Naive thymus-derived CD8-positive, alpha-beta T cell (primary cell): ENCODE results near the gene MPHOSPH9. TPM values are rescaled to one million over a fixed set of nuclear protein-coding genes. Genes with fewer than 3 reads are reported as not detected.
"Not testable (repeated sequence)": the region's sequence is repeated elsewhere in the genome, so short reads cannot be mapped to it uniquely, and the experiment has no call there.

Source experiments
- ATAC-seq, 2 donors: fragments of 150-1000 bp; cut with Tn5 transposase in 1 of 2; sonication (Bioruptor Pico), chemical (Tn5 transposase) in 1 of 2; 1 replicate in 1 of 2; 2 replicates in 1 of 2; pipeline ENCODE4 v1.10.0; 2021; ENCODE audit warnings: mild to moderate bottlenecking in 2 of 2, moderate library complexity in 2 of 2
- POLR2A ChIA-PET: fragments of 350-600 bp; sonication (Branson Sonifier 250); formaldehyde crosslinking; loops from one replicate; lab custom pipeline; 2021; ENCODE audit warnings: antibody characterized with exemption; lab: Charles Lee
- DNase-seq, 10 donors: peaks; one replicate each; pipeline versions ENCODE4 v3.0.0 to v3.0.0-alpha.2; 2020 to 2022
- H3K27ac Mint-ChIP-seq, 10 donors: one replicate each; pipeline ENCODE4 v1.8.0; 2020 to 2022; ENCODE audit warnings: mild to moderate bottlenecking in 10 of 10, mixed read lengths in 10 of 10, moderate library complexity in 4 of 10, inconsistent platforms in 1 of 10
- H3K27me3 Mint-ChIP-seq, 5 donors: one replicate each; pipeline ENCODE4 v1.8.0; 2021 to 2022; ENCODE audit warnings: mixed read lengths in 5 of 5
- H3K36me3 Mint-ChIP-seq, 3 donors: one replicate each; pipeline ENCODE4 v1.8.0; 2020 to 2022; ENCODE audit warnings: mixed read lengths in 3 of 3, mild to moderate bottlenecking in 2 of 3, inconsistent platforms in 1 of 3
- H3K4me1 Mint-ChIP-seq, 4 donors: one replicate each; pipeline ENCODE4 v1.8.0; 2021 to 2022; ENCODE audit warnings: mixed read lengths in 4 of 4
- H3K4me3 Mint-ChIP-seq, 10 donors: one replicate each; pipeline ENCODE4 v1.8.0; 2020 to 2022; ENCODE audit warnings: mild to moderate bottlenecking in 10 of 10, mixed read lengths in 10 of 10, moderate library complexity in 6 of 10, inconsistent platforms in 1 of 10
- H3K9me3 Mint-ChIP-seq, 9 donors: one replicate each; pipeline ENCODE4 v1.8.0; 2020 to 2022; ENCODE audit warnings: mixed read lengths in 9 of 9, mild to moderate bottlenecking in 3 of 9, inconsistent platforms in 1 of 9, moderate library complexity in 1 of 9
- polyA plus RNA-seq, 3 donors: library from polyadenylated mRNA; unstranded; fragments of 300-500 nt; fragmentation: Illumina TruSeq; gene quantifications; one replicate each; pipeline ENCODE4 v1.2.3, GENCODE V29; 2021
- total RNA-seq, 8 experiments: library from RNA in 2 of 8; stranded (reverse) in 2 of 8; gene quantifications; one replicate each; pipeline ENCODE4 v1.2.3 and lab custom pipeline; 2021 to 2026

Gene MPHOSPH9
- total and polyA plus RNA-seq, 5 experiments from 2014 or later: 33.9 to 81.8 (median 53.4) TPM

- POLR2A ChIA-PET: interaction anchor here (0.7 to 6.8 kb wide), 17 partner anchors 10 to 387 kb away, joined by 3 to 218 read pairs (median 3); partner anchors contain the start of genes DDX55, MPHOSPH9, MTRFR and OGFOD2
- Mint-ChIP-seq H3K36me3 (peaks cover 8 to 58% (median 11%) of the 10 kb centered on the region in 3 donors), H3K4me3 (peak overlapping the region; percentile 69 to 89 (median 86))
Measured at GRCh38 chr12:123223241-123223668, 9.7 kb downstream of the MPHOSPH9 start.

GRCh38 chr12:123207815-123208214 lies 25.1 kb downstream of the MPHOSPH9 start:
- H3K9me3 Mint-ChIP-seq, H3K27me3 Mint-ChIP-seq, ATAC-seq, H3K4me3 Mint-ChIP-seq, H3K4me1 Mint-ChIP-seq, DNase-seq: not testable (repeated sequence)
- POLR2A ChIA-PET: interaction anchor here (0.6 kb wide), 1 partner anchor 9 kb away, joined by 3 read pairs; no protein-coding TSS in a partner anchor
- Mint-ChIP-seq H3K27ac (peak overlapping the region in 1 of 10 donors; percentile 32), H3K36me3 (peaks cover 5 to 83% (median 13%) of the 10 kb centered on the region in 3 donors)

More at GRCh38 chr12:123223241-123223668, 9.7 kb downstream of the MPHOSPH9 start:
- H3K9me3 Mint-ChIP-seq: no peaks in the 10 kb centered on the region
- no peaks in the 10 kb centered on the region for H3K27me3 Mint-ChIP-seq
- DNase-seq: peak; percentile 15 to 84 (median 66)
- ATAC-seq: peak; percentile 96 to 98
- H3K27ac Mint-ChIP-seq: peak overlapping the region; percentile 87 to 100 (median 98)
- H3K4me1 Mint-ChIP-seq: peaks cover 7 to 48% (median 29%) of the 10 kb centered on the region in 4 donors

GRCh38 chr12:123206794-123207193 lies 26.1 kb downstream of the MPHOSPH9 start:
- ATAC-seq, H3K9me3 Mint-ChIP-seq, DNase-seq, POLR2A ChIA-PET, H3K4me1 Mint-ChIP-seq, H3K4me3 Mint-ChIP-seq, H3K27me3 Mint-ChIP-seq: not testable (repeated sequence)
- peak overlapping the region in 1 of 10 donors; percentile 6 for H3K27ac Mint-ChIP-seq
- H3K36me3 Mint-ChIP-seq: peaks cover under 1 to 83% (median 17%) of the 10 kb centered on the region in 3 donors

GRCh38 chr12:123200414-123200813 lies 32.5 kb downstream of the MPHOSPH9 start:
- Mint-ChIP-seq H3K9me3 (no peaks in the 10 kb centered on the region), H3K27me3 (no peaks in the 10 kb centered on the region), H3K4me1 (peaks cover 5 to 20% (median 17%) of the 10 kb centered on the region in 4 donors), H3K4me3 (peak overlapping the region in 5 of 10 donors; percentile 3 to 59 (median 35)), H3K36me3 (peaks cover 4 to 49% (median 12%) of the 10 kb centered on the region in 3 donors), H3K27ac (peak overlapping the region; percentile 80 to 97 (median 89))
- peak in 3 of 10 donors; percentile 10 to 42 (median 31) for DNase-seq
- ATAC-seq: peak; percentile 63 to 86
- POLR2A ChIA-PET: interaction anchor here (0.6 to 3.1 kb wide), 6 partner anchors 23 to 433 kb away, joined by 3 to 14 read pairs (median 5); partner anchors contain the start of genes MPHOSPH9 and MTRFR

DNA sequence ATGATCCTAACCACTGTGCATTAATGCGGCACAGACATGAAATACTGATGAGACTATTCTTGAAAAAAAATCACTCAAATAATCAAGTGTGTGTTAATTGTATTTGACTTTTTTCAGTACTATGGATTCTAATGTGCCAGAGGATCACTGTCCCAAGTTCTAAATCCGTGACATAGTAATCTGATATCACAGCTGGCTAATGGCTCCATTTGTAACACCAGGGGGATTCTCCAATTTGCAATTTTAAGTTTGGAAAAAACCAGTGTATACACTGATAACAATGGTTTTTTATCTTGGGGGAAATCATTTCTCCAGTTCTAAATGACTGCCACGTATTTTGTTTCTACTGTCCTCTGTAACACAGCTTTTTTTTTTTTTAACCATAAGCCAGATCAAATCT lies 33.0 kb downstream of the MPHOSPH9 start:
- Mint-ChIP-seq H3K27me3 (no peaks in the 10 kb centered on the region), H3K9me3 (no peaks in the 10 kb centered on the region), H3K4me1 (peaks cover 5 to 20% (median 17%) of the 10 kb centered on the region in 4 donors), H3K36me3 (peaks cover 4 to 49% (median 12%) of the 10 kb centered on the region in 3 donors), H3K27ac (peak overlapping the region; percentile 80 to 97 (median 89)), H3K4me3 (peak overlapping the region in 2 of 10 donors; percentile 50 to 59)
- DNase-seq: no peak
- ATAC-seq: no peak
- POLR2A ChIA-PET: interaction anchor here (0.6 to 3.1 kb wide), 7 partner anchors 9 to 156 kb away, joined by 3 to 14 read pairs (median 4); partner anchors contain the start of genes MPHOSPH9 and MTRFR

DNA sequence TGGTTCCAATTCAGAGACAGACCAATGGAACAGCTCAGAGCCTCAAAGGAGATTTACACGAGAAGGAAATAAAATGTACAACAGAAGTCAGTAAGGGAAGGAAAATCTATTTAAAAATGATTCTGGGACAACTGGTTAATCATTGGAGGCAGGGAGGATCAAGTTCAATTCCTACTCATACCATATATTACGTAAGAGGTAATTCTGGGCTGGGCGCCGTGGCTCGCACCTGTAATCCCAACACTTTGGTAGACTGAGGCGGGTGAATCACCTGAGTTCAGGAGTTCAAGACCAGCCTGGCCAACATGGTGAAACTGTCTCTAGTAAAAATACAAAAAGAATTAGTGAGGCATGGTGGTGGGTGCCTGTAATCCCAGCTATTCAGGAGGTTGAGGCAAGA lies 45.3 kb downstream of the MPHOSPH9 start:
- peaks cover 4 to 86% (median 16%) of the 10 kb centered on the region in 3 donors for H3K36me3 Mint-ChIP-seq
- peaks cover 0 to 8% (median 1%) of the 10 kb centered on the region in 4 donors for H3K4me1 Mint-ChIP-seq
- no peak overlapping the region for H3K4me3 Mint-ChIP-seq
- H3K27me3 Mint-ChIP-seq: no peaks in the 10 kb centered on the region
- no peak for ATAC-seq
- DNase-seq: no peak
- POLR2A ChIA-PET: interaction anchor here (3.2 kb wide), 1 partner anchor 46 kb away, joined by 10 read pairs; the partner anchor contains the start of genes MPHOSPH9 and MTRFR
- peak overlapping the region in 3 of 10 donors; percentile 3 to 46 (median 44) for H3K27ac Mint-ChIP-seq
- no peaks in the 10 kb centered on the region for H3K9me3 Mint-ChIP-seq

DNA sequence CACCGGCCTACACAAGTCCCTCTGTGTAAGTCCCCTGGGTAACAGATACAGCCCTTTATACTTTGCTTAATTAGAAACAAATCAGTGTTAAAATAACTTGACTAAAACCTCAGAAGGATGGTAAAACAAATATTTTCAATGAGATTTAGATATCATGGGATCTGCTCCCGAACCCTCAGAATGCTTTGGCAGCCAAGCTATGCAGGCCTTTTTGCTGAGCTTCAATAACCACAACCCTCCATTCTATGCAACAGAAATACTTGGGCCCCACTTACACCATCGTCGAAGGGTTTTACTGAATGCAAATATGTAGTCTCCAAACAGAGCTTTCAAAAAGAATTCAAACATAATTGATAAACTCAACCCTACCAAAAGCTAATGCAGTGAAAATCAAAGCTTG lies 52.8 kb downstream of the MPHOSPH9 start:
- H3K9me3 Mint-ChIP-seq: no peaks in the 10 kb centered on the region
- H3K27me3 Mint-ChIP-seq: no peaks in the 10 kb centered on the region
- H3K4me1 Mint-ChIP-seq: peaks cover 0 to 4% (median under 1%) of the 10 kb centered on the region in 4 donors
- H3K4me3 Mint-ChIP-seq: no peak overlapping the region
- DNase-seq (no peak), ATAC-seq (no peak)
- peaks cover 5 to 77% (median 28%) of the 10 kb centered on the region in 3 donors for H3K36me3 Mint-ChIP-seq
- POLR2A ChIA-PET: interaction anchor here (0.6 kb wide), 1 partner anchor 250 kb away, joined by 3 read pairs; no protein-coding TSS in a partner anchor
- H3K27ac Mint-ChIP-seq: peak overlapping the region in 2 of 10 donors; percentile 7 to 24

DNA sequence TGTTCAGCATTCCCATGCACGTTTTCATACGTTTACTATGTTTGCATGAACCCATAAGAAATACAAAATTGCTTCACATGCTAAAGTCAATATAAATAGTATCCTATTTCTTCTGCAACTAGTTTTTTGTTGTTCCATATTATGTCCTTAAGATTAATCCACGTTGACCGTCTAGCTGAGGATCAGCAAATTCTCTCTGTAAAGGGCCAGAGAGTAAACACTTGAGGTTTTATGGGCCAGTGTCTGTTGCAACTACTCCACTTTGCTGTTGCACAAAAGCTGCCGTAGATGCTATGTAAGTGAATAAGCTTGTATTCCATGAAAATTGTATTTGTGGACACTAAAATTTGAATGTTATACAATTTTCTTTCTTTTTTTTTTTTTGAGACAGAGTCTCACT lies 61.0 kb downstream of the MPHOSPH9 start:
- POLR2A ChIA-PET: interaction anchor here (0.6 kb wide), 2 partner anchors 13 to 32 kb away, joined by 3 read pairs; no protein-coding TSS in a partner anchor
- Mint-ChIP-seq H3K9me3 (no peaks in the 10 kb centered on the region), H3K27ac (no peak overlapping the region)

GRCh38 chr12:123167329-123167728 lies 65.6 kb downstream of the MPHOSPH9 start:
- Mint-ChIP-seq H3K27ac (peak overlapping the region in 4 of 10 donors; percentile 3 to 84 (median 16)), H3K27me3 (no peaks in the 10 kb centered on the region), H3K4me3 (no peak overlapping the region), H3K9me3 (no peaks in the 10 kb centered on the region), H3K4me1 (peaks cover 0 to 6% (median 1%) of the 10 kb centered on the region in 4 donors), H3K36me3 (peaks cover 5 to 75% (median 21%) of the 10 kb centered on the region in 3 donors)
- DNase-seq (no peak), ATAC-seq (no peak)
- POLR2A ChIA-PET: no interaction called here

More for the DNA sequence above, 61.0 kb downstream of the MPHOSPH9 start:
- no peak for ATAC-seq
- Mint-ChIP-seq H3K4me3 (no peak overlapping the region), H3K4me1 (peaks cover 0 to 6% (median 1%) of the 10 kb centered on the region in 4 donors), H3K36me3 (peaks cover 3 to 71% (median 11%) of the 10 kb centered on the region in 3 donors), H3K27me3 (no peaks in the 10 kb centered on the region)
- DNase-seq: no peak

DNA sequence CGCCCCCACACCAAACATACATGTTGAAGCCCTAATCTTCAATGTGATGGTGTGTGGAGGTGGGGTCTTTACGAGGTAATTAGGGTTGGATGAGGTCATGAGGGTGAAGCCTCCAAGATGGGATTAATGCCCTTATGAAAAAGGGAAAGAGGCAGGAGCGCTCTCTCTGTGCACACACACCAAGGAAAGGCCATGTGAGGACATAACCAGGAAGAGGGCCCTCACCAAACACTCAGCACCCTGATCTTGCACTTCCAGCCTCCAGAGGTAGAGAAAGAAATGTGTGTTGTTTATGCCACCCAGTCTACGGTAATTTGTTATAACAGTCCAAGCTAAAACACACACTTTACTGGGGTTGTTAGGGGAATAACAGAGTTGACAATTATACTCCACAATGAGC lies 67.4 kb downstream of the MPHOSPH9 start:
- H3K9me3 Mint-ChIP-seq: no peaks in the 10 kb centered on the region
- H3K4me3 Mint-ChIP-seq: no peak overlapping the region
- H3K27me3 Mint-ChIP-seq: no peaks in the 10 kb centered on the region
- peaks cover 0 to 6% (median 1%) of the 10 kb centered on the region in 4 donors for H3K4me1 Mint-ChIP-seq
- ATAC-seq: no peak
- peaks cover 5 to 75% (median 20%) of the 10 kb centered on the region in 3 donors for H3K36me3 Mint-ChIP-seq
- no peak for DNase-seq
- POLR2A ChIA-PET: interaction anchor here (0.7 kb wide), 1 partner anchor 125 kb away, joined by 7 read pairs; no protein-coding TSS in a partner anchor
- H3K27ac Mint-ChIP-seq: peak overlapping the region in 1 of 10 donors; percentile 61

GRCh38 chr12:123164710-123165261 lies 68.2 kb downstream of the MPHOSPH9 start:
- Mint-ChIP-seq H3K9me3 (no peaks in the 10 kb centered on the region), H3K4me1 (peaks cover 0 to 6% (median 1%) of the 10 kb centered on the region in 4 donors), H3K27ac (peak overlapping the region in 2 of 10 donors; percentile 34 to 38), H3K27me3 (no peaks in the 10 kb centered on the region), H3K36me3 (peaks cover 5 to 78% (median 21%) of the 10 kb centered on the region in 3 donors), H3K4me3 (no peak overlapping the region)
- POLR2A ChIA-PET: interaction anchor here (0.7 kb wide), 1 partner anchor 125 kb away, joined by 7 read pairs; no protein-coding TSS in a partner anchor
- ATAC-seq (no peak), DNase-seq (no peak)

DNA sequence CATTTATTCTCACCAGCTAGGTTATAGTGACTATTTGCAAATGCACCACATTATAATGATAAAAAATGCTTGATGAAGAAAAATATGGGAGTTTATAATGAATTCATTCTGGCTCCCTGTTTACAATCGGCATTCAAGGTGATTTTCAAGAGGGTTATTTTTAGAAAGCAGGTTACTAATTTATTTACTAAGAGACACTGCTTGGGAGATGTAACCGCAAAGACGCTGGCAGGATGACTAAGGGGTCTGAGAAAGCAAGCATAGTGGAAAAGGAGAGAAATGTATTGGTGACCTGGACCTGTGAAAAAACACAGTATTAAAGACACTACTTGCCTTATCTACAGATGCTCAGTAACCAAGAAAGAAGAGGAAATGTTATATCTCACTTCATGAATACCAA lies 68.7 kb downstream of the MPHOSPH9 start:
- H3K4me1 Mint-ChIP-seq: peaks cover 0 to 6% (median 1%) of the 10 kb centered on the region in 4 donors
- no peaks in the 10 kb centered on the region for H3K9me3 Mint-ChIP-seq
- peaks cover 5 to 80% (median 21%) of the 10 kb centered on the region in 3 donors for H3K36me3 Mint-ChIP-seq
- H3K27ac Mint-ChIP-seq: no peak overlapping the region
- no peak overlapping the region for H3K4me3 Mint-ChIP-seq
- no peaks in the 10 kb centered on the region for H3K27me3 Mint-ChIP-seq
- DNase-seq (no peak), ATAC-seq (no peak)
- POLR2A ChIA-PET: no interaction called here
